Osteocyte (in vitro differentiated cells): ENCODE measurements around the gene SYNDIG1. TPM values are rescaled to one million over a fixed set of nuclear protein-coding genes. Genes with fewer than 3 reads are reported as not detected.

Experiments
- DNase-seq: peaks from one replicate; pipeline ENCODE4 v3.0.0; 2021; ENCODE audit warnings: mixed read lengths; ENCODE audit not compliant: unreplicated experiment; ENCODE audit errors: extremely low spot score
- H3K27ac Mint-ChIP-seq: one replicate; pipeline ENCODE4 v1.8.0; 2021; ENCODE audit warnings: mild to moderate bottlenecking, mixed read lengths; ENCODE audit not compliant: unreplicated experiment
- H3K27me3 Mint-ChIP-seq: one replicate; pipeline ENCODE4 v1.8.0; 2021; ENCODE audit warnings: mixed read lengths; ENCODE audit not compliant: unreplicated experiment
- H3K36me3 Mint-ChIP-seq: one replicate; pipeline ENCODE4 v1.8.0; 2021; ENCODE audit warnings: mixed read lengths; ENCODE audit not compliant: unreplicated experiment
- H3K4me1 Mint-ChIP-seq: one replicate; pipeline ENCODE4 v1.8.0; 2021; ENCODE audit warnings: mixed read lengths; ENCODE audit not compliant: unreplicated experiment
- H3K4me3 Mint-ChIP-seq: one replicate; pipeline ENCODE4 v1.8.0; 2021; ENCODE audit warnings: mild to moderate bottlenecking, moderate library complexity, mixed read lengths; ENCODE audit not compliant: unreplicated experiment
- H3K9me3 Mint-ChIP-seq: one replicate; pipeline ENCODE4 v1.8.0; 2021; ENCODE audit warnings: mixed read lengths; ENCODE audit not compliant: unreplicated experiment
- total RNA-seq: library from RNA; stranded (reverse); gene quantifications from 2 replicates; pipeline ENCODE4 v1.2.1, GENCODE V29; 2021
- TF ChIP-seq, protein P1 (sequence below): fragments of 200-600 bp; sonication (generic); IDR thresholded peaks from 2 replicates; pipeline ENCODE4 v1.5.0; 2021; ENCODE audit warnings: antibody characterized with exemption, mild to moderate bottlenecking, moderate library complexity

Gene SYNDIG1
- total RNA-seq, 1 donor from 2014 or later: 0.40 TPM

- Mint-ChIP-seq H3K27me3 (peaks cover 14% of the 10 kb centered on the region), H3K9me3 (no peaks in the 10 kb centered on the region)
Measured at GRCh38 chr20:24452016-24452415, 17.4 kb upstream of the SYNDIG1 start.

DNA sequence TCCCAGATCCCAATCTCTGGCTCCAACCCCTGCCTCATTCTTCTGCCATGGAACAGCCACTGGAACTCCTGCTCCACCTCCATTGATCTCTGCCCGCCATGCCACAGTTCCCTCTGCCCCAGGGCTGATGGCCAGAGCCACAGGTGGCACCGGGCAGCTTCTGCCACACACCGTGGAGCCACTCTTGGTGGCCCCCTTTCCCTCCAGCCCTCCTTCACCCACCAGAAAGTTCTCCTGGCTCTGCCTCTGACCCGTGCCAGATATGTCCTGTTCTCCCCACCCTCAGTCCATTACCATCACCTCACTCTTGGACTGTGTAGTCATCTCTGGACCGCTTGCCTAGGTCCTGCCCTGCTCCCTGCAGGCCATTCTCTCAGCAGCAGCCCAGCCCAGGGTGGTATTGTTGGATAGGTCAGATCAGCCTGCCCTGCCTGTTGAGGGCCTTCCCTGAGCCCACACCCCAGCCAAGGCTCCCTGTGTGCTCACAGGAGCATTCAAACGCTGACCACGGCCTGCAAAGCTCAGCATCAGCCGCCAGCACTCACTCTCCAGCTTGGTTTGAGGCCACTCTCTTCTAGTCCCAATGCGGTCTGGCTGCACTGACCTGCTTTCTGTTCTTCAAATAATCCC lies 16.8 kb upstream of the SYNDIG1 start:
- DNase-seq: no peak
- Mint-ChIP-seq H3K36me3 (no peaks in the 10 kb centered on the region), H3K27ac (no peak overlapping the region), H3K4me1 (no peaks in the 10 kb centered on the region), H3K4me3 (no peak overlapping the region), H3K9me3 (no peaks in the 10 kb centered on the region), H3K27me3 (peaks cover 15% of the 10 kb centered on the region)
- TF ChIP-seq, protein P1, sequence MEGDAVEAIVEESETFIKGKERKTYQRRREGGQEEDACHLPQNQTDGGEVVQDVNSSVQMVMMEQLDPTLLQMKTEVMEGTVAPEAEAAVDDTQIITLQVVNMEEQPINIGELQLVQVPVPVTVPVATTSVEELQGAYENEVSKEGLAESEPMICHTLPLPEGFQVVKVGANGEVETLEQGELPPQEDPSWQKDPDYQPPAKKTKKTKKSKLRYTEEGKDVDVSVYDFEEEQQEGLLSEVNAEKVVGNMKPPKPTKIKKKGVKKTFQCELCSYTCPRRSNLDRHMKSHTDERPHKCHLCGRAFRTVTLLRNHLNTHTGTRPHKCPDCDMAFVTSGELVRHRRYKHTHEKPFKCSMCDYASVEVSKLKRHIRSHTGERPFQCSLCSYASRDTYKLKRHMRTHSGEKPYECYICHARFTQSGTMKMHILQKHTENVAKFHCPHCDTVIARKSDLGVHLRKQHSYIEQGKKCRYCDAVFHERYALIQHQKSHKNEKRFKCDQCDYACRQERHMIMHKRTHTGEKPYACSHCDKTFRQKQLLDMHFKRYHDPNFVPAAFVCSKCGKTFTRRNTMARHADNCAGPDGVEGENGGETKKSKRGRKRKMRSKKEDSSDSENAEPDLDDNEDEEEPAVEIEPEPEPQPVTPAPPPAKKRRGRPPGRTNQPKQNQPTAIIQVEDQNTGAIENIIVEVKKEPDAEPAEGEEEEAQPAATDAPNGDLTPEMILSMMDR: no peak

More at GRCh38 chr20:24452016-24452415, 17.4 kb upstream of the SYNDIG1 start:
- H3K4me1 Mint-ChIP-seq: no peaks in the 10 kb centered on the region
- H3K27ac Mint-ChIP-seq: no peak overlapping the region
- H3K4me3 Mint-ChIP-seq: no peak overlapping the region
- DNase-seq: no peak
- H3K36me3 Mint-ChIP-seq: no peaks in the 10 kb centered on the region
- TF ChIP-seq, protein P1: no peak

- H3K4me3 Mint-ChIP-seq: no peak overlapping the region
- H3K4me1 Mint-ChIP-seq: no peaks in the 10 kb centered on the region
- peaks cover 19% of the 10 kb centered on the region for H3K27me3 Mint-ChIP-seq
- TF ChIP-seq, protein P1: no peak
- no peaks in the 10 kb centered on the region for H3K36me3 Mint-ChIP-seq
- no peak overlapping the region for H3K27ac Mint-ChIP-seq
- no peak for DNase-seq
- H3K9me3 Mint-ChIP-seq: no peaks in the 10 kb centered on the region
Measured at GRCh38 chr20:24453869-24454268, 15.6 kb upstream of the SYNDIG1 start.

DNA sequence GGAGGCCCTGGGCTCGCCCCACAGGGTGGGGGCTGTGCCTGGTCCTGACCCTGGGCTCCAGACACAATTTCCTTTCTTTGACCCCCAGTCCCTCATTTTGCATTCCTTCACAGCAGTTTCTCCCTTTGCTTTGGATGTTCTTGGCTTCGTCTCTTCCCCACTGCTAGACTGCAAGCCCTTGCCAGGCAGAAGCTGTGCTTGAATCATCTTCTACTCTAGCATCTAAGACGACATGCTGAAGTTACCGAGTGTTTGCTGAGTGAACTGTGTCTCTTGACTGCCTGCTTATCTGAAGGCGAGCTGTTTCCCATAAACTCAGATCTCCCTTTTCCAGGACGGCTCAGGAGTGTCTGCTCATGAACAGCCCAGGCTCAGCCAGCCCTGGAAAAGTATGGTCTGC lies 14.3 kb upstream of the SYNDIG1 start:
- Mint-ChIP-seq H3K9me3 (no peaks in the 10 kb centered on the region), H3K36me3 (no peaks in the 10 kb centered on the region), H3K4me1 (no peaks in the 10 kb centered on the region), H3K27ac (no peak overlapping the region), H3K4me3 (no peak overlapping the region), H3K27me3 (peaks cover 19% of the 10 kb centered on the region)
- DNase-seq: no peak
- TF ChIP-seq, protein P1: no peak

GRCh38 chr20:24456398-24456781 lies 13.0 kb upstream of the SYNDIG1 start:
- Mint-ChIP-seq H3K36me3 (no peaks in the 10 kb centered on the region), H3K9me3 (no peaks in the 10 kb centered on the region), H3K4me1 (no peaks in the 10 kb centered on the region), H3K4me3 (no peak overlapping the region), H3K27ac (no peak overlapping the region), H3K27me3 (peaks cover 19% of the 10 kb centered on the region)
- TF ChIP-seq, protein P1: no peak
- DNase-seq: no peak
